NCI-H345 treated with DMSO at 0.1 percent for 48 hours (cell line): Measurements from ENCODE around the gene SNRNP70.
"Not testable (repeated sequence)": the region's sequence is repeated elsewhere in the genome, so short reads cannot be mapped to it uniquely, and the experiment has no call there.

Source experiments
- DNase-seq: peaks from one replicate; lab custom pipeline; 2025; ENCODE audit not compliant: unreplicated experiment; lab: John Stamatoyannopoulos, UW

The SNRNP70 gene

GRCh38 chr19:49118565-49119410 is 33.5 kb downstream of the SNRNP70 start, which contains the start of gene C19orf73:
C19orf73 (minus strand) TSS chr19:49119143; CDS start chr19:49119022, 121 bp downstream.
- DNase-seq = peak; percentile 78

- DNase-seq = no peak
Observed at GRCh38 chr19:49119411-49120324, 34.4 kb downstream of the SNRNP70 start, which contains the start of gene PPFIA3. PPFIA3 (plus strand) TSS chr19:49119544; CDS start chr19:49127874, 8,330 bp downstream.

GRCh38 chr19:49120325-49120683 is 35.1 kb downstream of the SNRNP70 start:
- DNase-seq = no peak

- DNase-seq = no peak
Observed at GRCh38 chr19:49120868-49121267, 35.6 kb downstream of the SNRNP70 start.

GRCh38 chr19:49121841-49122240 is 36.6 kb downstream of the SNRNP70 start:
- not testable (repeated sequence) for DNase-seq

GRCh38 chr19:49123285-49123684 is 38.0 kb downstream of the SNRNP70 start:
- DNase-seq = not testable (repeated sequence)

- DNase-seq = no peak
Observed at GRCh38 chr19:49125025-49125731, 39.9 kb downstream of the SNRNP70 start.

GRCh38 chr19:49126575-49126974 is 41.3 kb downstream of the SNRNP70 start:
- no peak for DNase-seq

GRCh38 chr19:49127225-49127624 is 42.0 kb downstream of the SNRNP70 start:
- not testable (repeated sequence) for DNase-seq

- DNase-seq = peak; percentile 40
Observed at GRCh38 chr19:49127674-49128544, 42.7 kb downstream of the SNRNP70 start.

- DNase-seq = no peak
Observed at GRCh38 chr19:49128545-49129237, 43.4 kb downstream of the SNRNP70 start.

- DNase-seq = no peak
Observed at GRCh38 chr19:49129238-49129583, 44.0 kb downstream of the SNRNP70 start.

GRCh38 chr19:49130325-49130724 is 45.1 kb downstream of the SNRNP70 start:
- no peak for DNase-seq

GRCh38 chr19:49132974-49133609 is 47.8 kb downstream of the SNRNP70 start:
- DNase-seq = no peak

- peak; percentile 8 for DNase-seq
Observed at GRCh38 chr19:49133621-49134454, 48.6 kb downstream of the SNRNP70 start.

- no peak for DNase-seq
Observed at GRCh38 chr19:49135686-49136085, 50.4 kb downstream of the SNRNP70 start.

GRCh38 chr19:49136771-49137171 is 51.5 kb downstream of the SNRNP70 start:
- no peak for DNase-seq

GRCh38 chr19:49140951-49141350 is 55.7 kb downstream of the SNRNP70 start:
- DNase-seq = no peak
